HG03460 (cell line): ENCODE data around the gene BMAL2.
A peak's percentile ranks its signal among the peaks of the same experiment; 100 is the strongest.

Experiments used
- ATAC-seq: cut with Tn5 transposase; IDR thresholded peaks from one replicate; pipeline ENCODE4 v1.9.1; 2021; ENCODE audit not compliant: unreplicated experiment

BMAL2 gene, protein sequence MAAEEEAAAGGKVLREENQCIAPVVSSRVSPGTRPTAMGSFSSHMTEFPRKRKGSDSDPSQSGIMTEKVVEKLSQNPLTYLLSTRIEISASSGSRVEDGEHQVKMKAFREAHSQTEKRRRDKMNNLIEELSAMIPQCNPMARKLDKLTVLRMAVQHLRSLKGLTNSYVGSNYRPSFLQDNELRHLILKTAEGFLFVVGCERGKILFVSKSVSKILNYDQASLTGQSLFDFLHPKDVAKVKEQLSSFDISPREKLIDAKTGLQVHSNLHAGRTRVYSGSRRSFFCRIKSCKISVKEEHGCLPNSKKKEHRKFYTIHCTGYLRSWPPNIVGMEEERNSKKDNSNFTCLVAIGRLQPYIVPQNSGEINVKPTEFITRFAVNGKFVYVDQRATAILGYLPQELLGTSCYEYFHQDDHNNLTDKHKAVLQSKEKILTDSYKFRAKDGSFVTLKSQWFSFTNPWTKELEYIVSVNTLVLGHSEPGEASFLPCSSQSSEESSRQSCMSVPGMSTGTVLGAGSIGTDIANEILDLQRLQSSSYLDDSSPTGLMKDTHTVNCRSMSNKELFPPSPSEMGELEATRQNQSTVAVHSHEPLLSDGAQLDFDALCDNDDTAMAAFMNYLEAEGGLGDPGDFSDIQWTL

GRCh38 chr12:27332714-27333402, at the start of gene BMAL2:
Gene BMAL2, plus strand, starts transcription at chr12:27332836. Its CDS starts 237 bp downstream, at chr12:27333073.
- peak; percentile 26 for ATAC-seq

DNA sequence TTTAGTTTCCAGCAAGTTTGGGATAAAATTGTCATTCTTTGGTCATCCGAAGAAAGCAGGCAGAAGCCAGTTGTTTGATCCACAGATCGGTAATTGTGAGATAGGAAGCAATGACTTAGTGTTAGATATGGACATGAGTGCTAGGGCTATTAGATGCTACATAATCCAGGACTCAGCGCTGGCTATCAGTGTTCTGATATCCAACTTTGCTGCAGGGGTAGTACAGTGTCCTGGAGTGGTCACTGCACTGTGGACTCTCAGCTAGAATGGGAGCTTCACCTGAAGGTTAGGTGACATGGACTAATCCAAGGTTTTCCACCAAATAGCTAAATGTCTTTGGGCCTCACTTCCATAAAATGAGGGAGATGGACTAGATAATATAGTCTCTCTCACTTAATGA, 48.6 kb upstream of the BMAL2 start:
- no peak for ATAC-seq

GRCh38 chr12:27284751-27285150, 47.9 kb upstream of the BMAL2 start:
- peak; percentile 67 for ATAC-seq

- ATAC-seq: no peak
Measured at GRCh38 chr12:27285403-27285802, 47.2 kb upstream of the BMAL2 start.

DNA sequence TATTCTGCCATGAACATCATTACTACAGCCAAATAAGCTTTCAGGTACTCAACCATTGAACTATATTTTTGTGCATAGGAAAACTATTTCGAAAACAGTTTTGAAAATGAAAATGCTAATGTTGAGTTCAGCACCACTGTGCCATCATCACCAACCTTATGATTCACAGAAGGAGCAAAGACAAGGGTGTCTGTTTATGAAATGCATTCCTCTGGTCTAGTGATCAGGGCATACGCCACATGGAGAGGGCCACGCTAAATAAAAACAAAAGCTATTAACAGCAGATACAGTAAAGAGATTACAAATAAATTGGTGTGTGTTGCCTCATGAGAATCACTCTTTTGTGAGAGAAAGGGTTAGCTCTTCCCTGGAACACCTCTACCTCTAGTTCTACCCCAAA, 43.2 kb upstream of the BMAL2 start:
- ATAC-seq: no peak

DNA sequence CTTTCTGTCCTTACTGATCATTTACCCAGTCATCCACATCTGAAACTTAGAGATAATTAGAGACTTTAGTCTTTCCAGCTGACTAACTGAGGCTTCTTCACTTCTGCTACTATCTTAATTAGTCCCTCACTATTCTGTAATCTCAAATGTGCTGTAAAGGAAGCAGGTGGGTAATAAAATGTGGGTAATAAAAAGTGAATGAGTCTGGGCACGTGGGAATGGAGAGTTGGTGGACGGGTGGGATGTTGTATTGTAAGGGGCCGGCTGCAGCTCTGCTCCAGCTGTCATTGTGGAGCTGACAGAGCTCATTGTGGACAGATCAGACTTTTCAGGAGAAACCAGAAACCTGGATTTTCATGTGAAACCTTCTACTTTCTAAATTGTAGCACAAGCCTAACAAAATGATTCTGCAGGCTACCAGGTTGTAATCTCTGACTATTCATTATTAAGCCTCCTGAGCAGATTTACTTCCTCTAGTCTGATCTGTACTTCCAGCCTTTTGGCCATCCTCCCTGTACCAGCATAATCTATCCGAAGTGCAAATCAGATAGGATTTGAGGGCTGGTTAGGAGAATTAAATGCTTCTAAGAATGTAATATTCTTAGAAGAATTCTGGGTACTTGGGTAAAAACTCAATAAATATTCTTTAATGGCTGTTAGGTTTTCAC, 42.0 kb upstream of the BMAL2 start:
- no peak for ATAC-seq

- no peak for ATAC-seq
Measured at GRCh38 chr12:27291862-27292261, 40.8 kb upstream of the BMAL2 start.

DNA sequence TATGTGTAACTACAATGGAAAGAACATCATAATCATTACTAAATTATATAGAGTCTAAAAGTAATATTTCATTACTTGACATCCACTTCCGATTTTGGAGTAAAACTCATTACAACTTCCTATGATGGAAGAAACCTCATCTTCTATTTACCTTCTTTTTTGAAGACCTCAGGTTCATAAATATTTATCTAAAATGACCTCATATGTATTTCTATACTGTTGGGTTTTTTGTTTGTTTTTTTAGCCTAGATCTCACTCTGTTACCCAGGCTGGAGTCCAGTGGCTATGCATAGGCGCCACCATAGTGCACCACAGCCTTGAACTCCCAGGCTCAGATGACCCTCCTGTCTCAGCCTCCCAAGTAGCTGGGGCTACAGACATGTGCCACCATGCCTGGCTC, 39.9 kb upstream of the BMAL2 start:
- ATAC-seq: no peak

DNA sequence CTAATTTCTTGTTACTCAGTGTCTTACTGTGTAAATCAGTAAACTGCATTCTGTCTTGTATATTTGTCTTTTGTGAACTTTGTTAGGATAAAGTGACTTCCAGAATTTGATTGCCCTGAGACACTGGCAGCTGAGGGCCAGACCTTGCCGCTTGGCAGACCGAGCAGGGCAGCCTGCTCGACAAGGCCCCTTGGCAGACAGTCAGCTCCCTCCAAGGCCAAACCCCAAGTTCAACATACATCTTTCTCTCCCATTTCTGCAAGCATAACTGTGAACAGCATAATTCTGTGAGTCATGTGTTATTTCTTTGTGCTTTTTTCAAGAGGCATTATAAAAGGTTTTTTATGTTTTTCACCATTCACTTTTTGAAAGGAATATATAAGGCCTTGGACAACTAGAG, 39.2 kb upstream of the BMAL2 start:
- no peak for ATAC-seq

DNA sequence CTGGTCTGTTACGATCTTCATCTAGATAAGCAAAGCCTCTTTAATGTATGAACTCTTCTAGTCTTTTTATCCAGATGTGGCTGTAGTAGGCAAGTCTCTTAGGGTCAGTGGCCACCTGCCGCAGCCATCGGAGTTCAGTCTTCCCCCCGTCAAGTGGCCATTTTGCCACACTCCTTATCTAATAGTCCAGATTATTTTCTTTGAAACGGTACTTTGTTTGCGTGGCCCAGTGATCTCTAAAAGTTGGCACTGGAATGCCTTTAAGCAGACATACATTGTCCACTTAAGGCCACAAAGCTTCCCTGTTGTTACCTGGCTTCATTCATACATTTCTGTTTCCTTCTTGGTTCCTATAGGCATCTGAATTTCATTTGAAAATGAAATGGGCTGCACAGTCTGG, 36.0 kb upstream of the BMAL2 start:
- no peak for ATAC-seq

DNA sequence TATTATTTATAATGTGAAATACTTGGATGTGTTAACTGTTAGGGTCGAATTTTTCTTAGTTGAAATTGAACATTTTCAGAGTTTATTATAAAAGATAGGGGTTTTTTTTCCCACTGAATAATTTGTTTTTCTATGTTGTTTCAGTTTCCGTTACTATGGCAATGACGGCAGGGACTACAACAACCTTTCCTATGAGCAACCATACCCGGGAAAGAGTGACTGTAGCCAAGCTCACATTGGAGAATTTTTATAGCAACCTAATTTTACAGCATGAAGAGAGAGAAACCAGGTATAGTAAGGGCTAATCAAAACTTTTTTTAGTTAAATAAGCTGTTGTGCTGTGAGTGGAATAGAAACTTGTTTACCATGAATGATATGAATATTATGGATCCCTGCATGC, 35.1 kb upstream of the BMAL2 start:
- no peak for ATAC-seq

DNA sequence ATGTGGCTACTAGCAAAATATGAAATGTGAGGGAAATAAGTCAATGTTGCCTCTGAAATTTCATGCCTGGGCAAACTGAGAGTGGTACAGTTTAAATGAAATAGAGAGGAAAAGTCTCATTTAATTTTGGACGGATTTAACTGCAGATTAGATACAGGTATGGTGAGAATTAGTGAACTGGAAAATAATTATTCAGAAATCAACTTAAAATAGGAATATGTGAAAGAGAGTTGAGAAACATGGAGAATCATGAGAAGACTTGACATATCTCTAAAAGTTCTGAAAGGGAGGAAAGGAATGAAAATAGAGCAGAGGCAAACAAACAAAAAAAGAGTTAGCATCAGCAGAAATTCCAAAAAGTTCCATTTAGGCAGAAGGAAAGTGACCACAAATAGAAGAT, 33.5 kb upstream of the BMAL2 start:
- no peak for ATAC-seq

- no peak for ATAC-seq
Measured at GRCh38 chr12:27300226-27300625, 32.4 kb upstream of the BMAL2 start.

GRCh38 chr12:27303139-27304111, 29.2 kb upstream of the BMAL2 start:
- ATAC-seq: no peak

- ATAC-seq: no peak
Measured at GRCh38 chr12:27304856-27305255, 27.8 kb upstream of the BMAL2 start.

DNA sequence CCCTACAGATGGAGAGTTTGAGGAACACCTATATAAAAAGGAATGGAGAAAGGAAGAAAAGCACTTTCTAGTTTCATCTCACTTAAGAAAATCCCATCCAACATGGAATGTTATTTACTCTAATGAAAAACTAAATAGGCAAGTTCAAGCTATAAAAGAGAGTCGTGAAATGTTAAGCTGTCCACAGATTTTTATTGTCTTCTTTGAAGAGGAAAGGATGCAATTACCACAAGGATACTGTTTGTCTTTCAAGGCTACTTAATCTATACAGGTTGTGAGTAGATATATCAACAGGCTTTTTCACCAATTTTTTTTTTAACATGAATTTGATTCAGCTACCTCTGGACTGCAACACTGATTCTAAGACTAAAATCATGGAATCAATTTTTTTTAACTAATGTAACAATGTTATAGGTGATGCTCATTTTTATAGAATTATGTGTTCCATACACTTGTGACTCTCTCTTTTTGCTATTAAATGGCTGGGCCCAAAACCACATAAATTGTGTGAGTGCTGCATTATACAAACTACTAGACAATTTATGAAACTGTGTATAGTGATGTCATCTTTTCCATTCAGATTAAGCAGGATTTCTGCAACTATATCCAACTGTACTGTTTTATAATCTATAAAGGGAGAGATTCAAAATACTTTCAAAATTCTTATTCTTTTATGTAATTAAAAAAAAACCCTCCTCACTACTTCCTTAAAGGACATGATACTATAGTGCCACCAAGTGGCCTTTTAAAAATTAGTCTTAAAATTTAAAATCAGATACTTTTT, 26.8 kb upstream of the BMAL2 start:
- no peak for ATAC-seq

GRCh38 chr12:27309293-27309994, 23.2 kb upstream of the BMAL2 start:
- no peak for ATAC-seq

DNA sequence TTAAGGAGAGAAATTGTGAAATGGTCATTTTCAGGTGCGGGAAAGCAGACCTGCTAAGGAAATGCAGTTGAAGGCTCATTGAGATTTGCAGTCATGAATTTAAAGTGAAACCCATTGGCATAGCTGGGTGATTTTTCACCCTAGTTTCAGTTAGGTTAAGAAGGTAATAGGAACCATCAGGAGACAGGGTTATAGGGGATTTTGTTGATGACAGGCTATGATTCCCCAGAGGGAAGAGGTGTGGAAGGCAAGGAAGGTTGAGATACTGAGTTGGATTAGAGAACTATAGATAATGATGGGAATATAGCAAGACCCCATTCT, 22.7 kb upstream of the BMAL2 start:
- no peak for ATAC-seq

DNA sequence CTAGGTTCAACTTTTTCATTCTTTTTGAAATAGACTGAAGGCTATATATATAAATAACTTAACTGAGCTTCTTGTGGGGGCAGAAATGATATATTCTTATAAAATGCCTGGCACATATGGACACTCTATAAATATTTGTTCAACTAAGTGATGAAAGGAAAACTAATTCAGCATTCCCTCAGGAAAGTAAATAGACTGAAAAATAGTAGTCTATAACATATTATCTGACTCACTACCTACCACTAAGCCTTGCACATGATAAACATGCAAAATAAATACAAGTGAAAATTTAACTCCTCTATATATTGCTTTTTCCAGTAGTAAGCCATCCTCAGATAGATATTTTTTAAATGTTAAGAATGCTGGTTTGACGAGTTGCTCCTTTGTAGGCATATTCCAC, 15.7 kb upstream of the BMAL2 start:
- ATAC-seq: no peak
